GM12878 (cell line): ENCODE results near the gene DTL. TPM values are rescaled to one million over a fixed set of nuclear protein-coding genes. Genes with fewer than 3 reads are reported as not detected.

Experiments used
- ATF3 ChIP-seq: IDR thresholded peaks from 2 replicates; pipeline ENCODE4 v1.6.1; 2011; ENCODE audit warnings: low read depth, mild to moderate bottlenecking, low read length, moderate library complexity, borderline replicate concordance; ENCODE audit errors: extremely low read depth
- BMI1 ChIP-seq: fragments of 450-650 bp; IDR thresholded peaks from 2 replicates; pipeline ENCODE4 v1.6.1; 2016; ENCODE audit warnings: mild to moderate bottlenecking, moderate library complexity, borderline replicate concordance
- CHD2 ChIP-seq: IDR thresholded peaks from 2 replicates; pipeline ENCODE4 v1.6.1; 2011; ENCODE audit warnings: low read depth, low read length, improper control_type of control experiment, borderline replicate concordance
- CREB1 ChIP-seq: IDR thresholded peaks from 2 replicates; pipeline ENCODE4 v1.6.1; 2012; ENCODE audit warnings: low read depth, mild to moderate bottlenecking, inconsistent platforms
- DPF2 ChIP-seq: fragments of 450-650 bp; IDR thresholded peaks from 2 replicates; pipeline ENCODE4 v1.6.1; 2017; ENCODE audit warnings: mild to moderate bottlenecking
- E2F4 ChIP-seq: IDR thresholded peaks from 2 replicates; pipeline ENCODE4 v1.6.1; 2012; ENCODE audit warnings: low read depth, low read length, improper control_type of control experiment
- E2F8 ChIP-seq: fragments of 450-650 bp; IDR thresholded peaks from 2 replicates; pipeline ENCODE4 v1.6.1; 2018; ENCODE audit warnings: mild to moderate bottlenecking, low read depth, moderate library complexity; ENCODE audit not compliant: partially characterized antibody
- GABPA ChIP-seq: IDR thresholded peaks from 2 replicates; pipeline ENCODE4 v1.6.1; 2014; ENCODE audit warnings: antibody characterized with exemption, low read depth, mild to moderate bottlenecking, inconsistent platforms
- GATAD2B ChIP-seq: fragments of 450-650 bp; conservative IDR thresholded peaks from 2 replicates; pipeline ENCODE4 v1.6.1; 2017; ENCODE audit warnings: low read depth, mild to moderate bottlenecking, moderate library complexity
- HSF1 ChIP-seq: fragments of 150-350 bp; IDR thresholded peaks from 2 replicates; pipeline ENCODE4 v1.6.1; 2014; ENCODE audit warnings: mild to moderate bottlenecking, low read depth, low read length
- MEF2A ChIP-seq: IDR thresholded peaks from 2 replicates; pipeline ENCODE4 v1.6.1; 2011; ENCODE audit warnings: low read depth, mild to moderate bottlenecking, low read length, moderate library complexity; ENCODE audit not compliant: insufficient read depth
- MTA2 ChIP-seq: fragments of 450-650 bp; IDR thresholded peaks from 2 replicates; pipeline ENCODE4 v1.6.1; 2016; ENCODE audit warnings: low read depth, mild to moderate bottlenecking, moderate library complexity
- NFIC ChIP-seq: IDR thresholded peaks from 2 replicates; pipeline ENCODE4 v1.6.1; 2012; ENCODE audit warnings: low read depth, mild to moderate bottlenecking, inconsistent platforms, low read length, moderate library complexity
- PKNOX1 ChIP-seq: fragments of 450-650 bp; IDR thresholded peaks from 2 replicates; pipeline ENCODE4 v1.6.1; 2016; ENCODE audit warnings: mild to moderate bottlenecking
- SMAD5 ChIP-seq: IDR thresholded peaks from 2 replicates; pipeline ENCODE4 v1.6.1; 2016; ENCODE audit warnings: antibody characterized with exemption, low read depth
- SMC3 ChIP-seq: IDR thresholded peaks from 2 replicates; pipeline ENCODE4 v1.6.1; 2011; ENCODE audit warnings: low read length, improper control_type of control experiment, borderline replicate concordance
- SREBF1 ChIP-seq: IDR thresholded peaks from 2 replicates; pipeline ENCODE4 v1.6.1; 2012; ENCODE audit warnings: mild to moderate bottlenecking, low read length
- ZBED1 ChIP-seq: IDR thresholded peaks from 2 replicates; pipeline ENCODE4 v1.6.1; 2016; ENCODE audit warnings: borderline replicate concordance
- ZNF207 ChIP-seq: fragments of 450-650 bp; IDR thresholded peaks from 2 replicates; pipeline ENCODE4 v1.6.1; 2014; ENCODE audit warnings: antibody characterized with exemption, mild to moderate bottlenecking, borderline replicate concordance
- ZNF24 ChIP-seq: fragments of 450-650 bp; IDR thresholded peaks from 2 replicates; pipeline ENCODE4 v1.6.1; 2017; ENCODE audit warnings: antibody characterized with exemption, mild to moderate bottlenecking
- ZNF274 ChIP-seq: IDR thresholded peaks from one replicate; pipeline ENCODE4 v1.8.0; 2011; ENCODE audit not compliant: insufficient read length, insufficient read depth
- polyA plus RNA-seq, 11 experiments: library from polyadenylated mRNA; depleted of rRNA in 4 of 11; unstranded in 6 of 11; stranded (reverse) in 5 of 11; fragments of >200 nt; fragmentation: Nextera tagmentation in 4 of 11; fragmentation: Illumina TruSeq in 1 of 11; extraction: Ambion mirVana in 4 of 11; extraction: Trizol in 1 of 11; gene quantifications; 1 replicate in 1 of 11; 2 replicates in 10 of 11; pipeline versions ENCODE4 v1.2.1 to v1.2.3, GENCODE V29; 2011 to 2016; ENCODE audit warnings: inconsistent platforms in 2 of 11, missing spikeins in 2 of 11, low read depth in 1 of 11
- total RNA-seq, 4 experiments: library from RNA; depleted of rRNA in 3 of 4; stranded (reverse); fragments of >200 nt in 3 of 4; fragmentation: Illumina TruSeq in 1 of 4; extraction: Trizol in 1 of 4; gene quantifications; 2 replicates each; pipeline versions ENCODE4 v1.2.1 to v1.2.3, GENCODE V29; 2013 to 2021

The DTL gene
- total and polyA plus RNA-seq, 10 of the 15 experiments (the other 5 are each of a cell fraction or from before 2014, with no cell fraction given) = 24.1 to 73.4 (median 52.2) TPM

- no peak for TF ChIP-seq E2F4
- TF ChIP-seq NFIC = peak; percentile 50; the same call in 1 of the 2 replicates
- no peak for TF ChIP-seq CREB1
- no peak for TF ChIP-seq ATF3
- TF ChIP-seq ZNF274 = no peak
- TF ChIP-seq ZNF207 = no peak
- no peak for TF ChIP-seq HSF1
- TF ChIP-seq GABPA = no peak
- peak; percentile 49; the same call in 1 of the 2 replicates for TF ChIP-seq DPF2
- no peak for TF ChIP-seq SMAD5
- TF ChIP-seq ZBED1 = no peak
- TF ChIP-seq GATAD2B = no peak
- TF ChIP-seq ZNF24 = no peak
- TF ChIP-seq BMI1 = no peak
- TF ChIP-seq CHD2 = no peak
- no peak for TF ChIP-seq SREBF1
- TF ChIP-seq PKNOX1 = no peak
- no peak for TF ChIP-seq E2F8
- no peak for TF ChIP-seq MTA2
- no peak for TF ChIP-seq SMC3
- TF ChIP-seq MEF2A = no peak
Measured at GRCh38 chr1:212089560-212090163, 54.1 kb downstream of the DTL start (continued).
